ENCODE results near the gene CNOT6L. TPM values are rescaled to one million over a fixed set of nuclear protein-coding genes. Genes with fewer than 3 reads are reported as not detected.

Gene CNOT6L
- total RNA-seq, 3 donors from 2014 or later (not counting 1 experiment from before 2014, with no cell fraction given), result 172 to 237 (median 193) TPM

DNA sequence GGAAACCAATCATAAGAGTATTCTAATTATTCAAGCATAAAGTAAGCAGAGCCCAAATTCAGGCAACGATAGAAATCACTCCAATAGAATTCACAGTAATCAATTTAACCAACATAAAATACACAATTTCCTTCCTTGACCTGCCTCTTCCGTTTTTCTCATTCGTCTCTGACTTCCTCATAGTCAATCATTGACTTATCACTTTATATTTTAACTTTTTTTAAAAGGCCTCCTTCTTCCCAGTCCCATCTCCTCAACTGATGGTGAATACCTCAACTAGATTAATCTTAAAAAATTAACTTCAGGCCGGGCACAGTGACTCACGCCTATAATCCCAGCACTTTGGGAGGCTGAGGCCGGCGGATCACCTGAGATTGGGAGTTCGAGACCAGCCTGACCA is 13.3 kb downstream of the CNOT6L start:
- H3K27ac ChIP-seq (ENCODE audit: low read length), result no peak overlapping the region
- peaks cover 11% of the 10 kb centered on the region for H3K36me3 ChIP-seq (ENCODE audit: control insufficient read depth, insufficient read depth, low read length)
- H3K4me1 Mint-ChIP-seq, result peaks cover 66 to 79% of the 10 kb centered on the region in 2 donors
- H3K4me3 Mint-ChIP-seq, result peak overlapping the region; percentile 35
- H3K27me3 Mint-ChIP-seq (ENCODE audit: low read depth in 2 of 2), result no peaks in the 10 kb centered on the region
- peak overlapping the region; percentile 68 to 72 for H3K27ac Mint-ChIP-seq
- no peaks in the 10 kb centered on the region for H3K27me3 ChIP-seq (ENCODE audit: control insufficient read depth, insufficient read depth, low read length)
- no peaks in the 10 kb centered on the region for H3K9me3 ChIP-seq (ENCODE audit: control insufficient read depth, insufficient read depth, low read length)
- DNase-seq (no peak), ATAC-seq (no peak)
- TF ChIP-seq, protein P1, sequence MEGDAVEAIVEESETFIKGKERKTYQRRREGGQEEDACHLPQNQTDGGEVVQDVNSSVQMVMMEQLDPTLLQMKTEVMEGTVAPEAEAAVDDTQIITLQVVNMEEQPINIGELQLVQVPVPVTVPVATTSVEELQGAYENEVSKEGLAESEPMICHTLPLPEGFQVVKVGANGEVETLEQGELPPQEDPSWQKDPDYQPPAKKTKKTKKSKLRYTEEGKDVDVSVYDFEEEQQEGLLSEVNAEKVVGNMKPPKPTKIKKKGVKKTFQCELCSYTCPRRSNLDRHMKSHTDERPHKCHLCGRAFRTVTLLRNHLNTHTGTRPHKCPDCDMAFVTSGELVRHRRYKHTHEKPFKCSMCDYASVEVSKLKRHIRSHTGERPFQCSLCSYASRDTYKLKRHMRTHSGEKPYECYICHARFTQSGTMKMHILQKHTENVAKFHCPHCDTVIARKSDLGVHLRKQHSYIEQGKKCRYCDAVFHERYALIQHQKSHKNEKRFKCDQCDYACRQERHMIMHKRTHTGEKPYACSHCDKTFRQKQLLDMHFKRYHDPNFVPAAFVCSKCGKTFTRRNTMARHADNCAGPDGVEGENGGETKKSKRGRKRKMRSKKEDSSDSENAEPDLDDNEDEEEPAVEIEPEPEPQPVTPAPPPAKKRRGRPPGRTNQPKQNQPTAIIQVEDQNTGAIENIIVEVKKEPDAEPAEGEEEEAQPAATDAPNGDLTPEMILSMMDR (IDR thresholded peaks at IDR 0.05), result no peak
- H3K36me3 Mint-ChIP-seq, result no peaks in the 10 kb centered on the region
- H3K4me1 ChIP-seq (ENCODE audit: control insufficient read depth, insufficient read depth, low read length), result peaks cover 21% of the 10 kb centered on the region
- WGBS (ENCODE audit: insufficient coverage), result 63% methylated on average over 7 of the region's 8 CpGs
- no peaks in the 10 kb centered on the region for H3K9me3 Mint-ChIP-seq
- intact Hi-C loops (cut with micrococcal nuclease), result no loop called here
- H3K4me3 ChIP-seq (ENCODE audit: low read length), result no peak overlapping the region

DNA sequence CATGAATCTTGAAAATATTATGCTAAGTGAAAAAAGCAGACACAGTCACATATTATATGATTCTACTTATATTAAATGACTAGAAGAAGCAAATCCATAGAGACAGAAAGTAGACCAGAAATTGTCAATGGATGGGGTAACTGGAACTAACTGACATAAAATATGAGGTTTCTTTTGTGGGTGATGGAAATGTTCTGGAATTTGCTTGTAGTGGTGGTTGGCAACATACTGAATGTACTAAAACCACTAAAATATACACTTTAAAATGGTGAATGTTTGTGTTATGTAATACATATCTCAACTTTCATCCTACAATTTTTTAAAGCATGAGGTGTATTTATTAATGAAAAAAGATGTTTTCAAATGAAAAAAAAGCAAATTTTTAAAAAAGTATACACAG is 14.7 kb downstream of the CNOT6L start:
- Histone ChIP-seq H3K27ac (ENCODE audit: low read length) (no peak overlapping the region), H3K4me1 (ENCODE audit: control insufficient read depth, insufficient read depth, low read length) (peaks cover 28% of the 10 kb centered on the region), H3K27me3 (ENCODE audit: control insufficient read depth, insufficient read depth, low read length) (no peaks in the 10 kb centered on the region), H3K9me3 (ENCODE audit: control insufficient read depth, insufficient read depth, low read length) (no peaks in the 10 kb centered on the region), H3K4me3 (ENCODE audit: low read length) (no peak overlapping the region), H3K36me3 (ENCODE audit: control insufficient read depth, insufficient read depth, low read length) (peaks cover 7% of the 10 kb centered on the region)
- Mint-ChIP-seq H3K4me3 (peak overlapping the region; percentile 35), H3K36me3 (no peaks in the 10 kb centered on the region), H3K27ac (peak overlapping the region; percentile 68 to 72), H3K4me1 (peaks cover 75 to 86% of the 10 kb centered on the region in 2 donors), H3K27me3 (ENCODE audit: low read depth in 2 of 2) (no peaks in the 10 kb centered on the region), H3K9me3 (no peaks in the 10 kb centered on the region)
- ATAC-seq, result no peak
- DNase-seq, result no peak
- TF ChIP-seq, protein P1 (IDR thresholded peaks at IDR 0.05), result no peak
- intact Hi-C loops (cut with micrococcal nuclease), result loop anchor here (5.0 kb wide), 2 partner anchors 47 to 67 kb away; no protein-coding TSS in a partner anchor

DNA sequence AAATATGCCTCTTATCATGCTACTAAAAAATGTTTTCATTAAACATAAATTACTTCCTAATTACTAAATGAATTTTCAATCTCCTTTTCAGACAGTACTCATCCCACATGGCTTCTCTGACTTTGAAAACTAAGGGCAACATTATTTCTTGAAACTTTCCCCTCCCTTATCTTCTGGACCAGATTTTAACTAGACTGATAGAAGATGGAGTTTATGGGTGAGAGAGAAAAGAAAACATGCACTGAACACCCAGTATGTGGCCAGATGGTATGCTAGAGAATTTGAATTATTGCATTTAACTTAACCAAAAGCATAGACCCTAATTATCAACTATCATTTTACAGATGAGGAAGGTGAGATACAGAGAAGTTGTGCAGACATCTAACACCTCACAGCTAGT is 16.8 kb downstream of the CNOT6L start:
- Mint-ChIP-seq H3K27ac (peak overlapping the region; percentile 68 to 72), H3K4me1 (peaks cover 78 to 85% of the 10 kb centered on the region in 2 donors), H3K4me3 (peak overlapping the region; percentile 45), H3K9me3 (no peaks in the 10 kb centered on the region), H3K36me3 (no peaks in the 10 kb centered on the region), H3K27me3 (ENCODE audit: low read depth in 2 of 2) (no peaks in the 10 kb centered on the region)
- H3K4me3 ChIP-seq (ENCODE audit: low read length), result no peak overlapping the region
- peak overlapping the region; percentile 25 for H3K27ac ChIP-seq (ENCODE audit: low read length)
- DNase-seq (no peak), ATAC-seq (peak in 1 of 3 donors; percentile 9)
- H3K27me3 ChIP-seq (ENCODE audit: control insufficient read depth, insufficient read depth, low read length), result no peaks in the 10 kb centered on the region
- H3K36me3 ChIP-seq (ENCODE audit: control insufficient read depth, insufficient read depth, low read length), result peaks cover 3% of the 10 kb centered on the region
- no peaks in the 10 kb centered on the region for H3K9me3 ChIP-seq (ENCODE audit: control insufficient read depth, insufficient read depth, low read length)
- intact Hi-C loops (cut with micrococcal nuclease), result loop anchor here (5.0 kb wide), 2 partner anchors 45 to 65 kb away; no protein-coding TSS in a partner anchor
- peaks cover 42% of the 10 kb centered on the region for H3K4me1 ChIP-seq (ENCODE audit: control insufficient read depth, insufficient read depth, low read length)
- TF ChIP-seq, protein P1 (IDR thresholded peaks at IDR 0.05), result no peak

DNA sequence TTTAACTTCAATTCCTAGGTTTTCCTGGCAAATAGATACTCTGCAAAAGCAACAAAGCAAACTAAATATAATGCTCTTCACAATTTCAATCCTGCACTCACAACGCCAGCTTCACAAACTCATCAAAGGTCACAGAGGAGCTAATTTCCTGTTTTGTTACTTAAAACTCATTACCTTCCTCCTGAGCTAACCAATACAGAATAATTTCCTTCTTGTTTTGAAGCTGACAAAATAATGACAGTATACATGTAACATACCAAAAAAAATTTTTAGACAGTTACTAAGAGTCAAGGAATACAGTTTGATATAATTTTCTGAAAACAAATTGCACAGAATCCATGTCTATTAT is 17.9 kb downstream of the CNOT6L start:
- TF ChIP-seq, protein P1 (IDR thresholded peaks at IDR 0.05), result no peak
- 0% methylated on average over 1 of the region's 1 CpG for WGBS (ENCODE audit: insufficient coverage)
- peak in 1 of 2 donors; percentile 53 for DNase-seq
- Histone ChIP-seq H3K9me3 (ENCODE audit: control insufficient read depth, insufficient read depth, low read length) (no peaks in the 10 kb centered on the region), H3K27ac (ENCODE audit: low read length) (peak overlapping the region; percentile 37), H3K27me3 (ENCODE audit: control insufficient read depth, insufficient read depth, low read length) (no peaks in the 10 kb centered on the region), H3K4me1 (ENCODE audit: control insufficient read depth, insufficient read depth, low read length) (peaks cover 45% of the 10 kb centered on the region), H3K36me3 (ENCODE audit: control insufficient read depth, insufficient read depth, low read length) (peaks cover 2% of the 10 kb centered on the region), H3K4me3 (ENCODE audit: low read length) (no peak overlapping the region)
- intact Hi-C loops (cut with micrococcal nuclease), result loop anchor here (2.0 to 5.0 kb wide), 3 partner anchors 14 to 64 kb away; no protein-coding TSS in a partner anchor
- Mint-ChIP-seq H3K4me3 (peak overlapping the region; percentile 54), H3K27me3 (ENCODE audit: low read depth in 2 of 2) (no peaks in the 10 kb centered on the region), H3K27ac (peak overlapping the region; percentile 77 to 93), H3K4me1 (peaks cover 80 to 85% of the 10 kb centered on the region in 2 donors), H3K36me3 (no peaks in the 10 kb centered on the region), H3K9me3 (no peaks in the 10 kb centered on the region)
- ATAC-seq, result peak; percentile 17 to 46 (median 28)
